ENCODE measurements around the gene SLC23A3. TPM values are rescaled to one million over a fixed set of nuclear protein-coding genes. Genes with fewer than 3 reads are reported as not detected.

The SLC23A3 gene
- total RNA-seq (1 to 10 TPM in 1 of 2 donors, under 1 TPM in 1; 0.65 to 1.0 TPM), total RNA-seq (0.23 to 0.68 reads per million in 2 donors)

- H3K9me3 ChIP-seq (ENCODE audit: control insufficient read depth, low read length, poor library complexity, severe bottlenecking) = no peaks in the 10 kb centered on the region
- Mint-ChIP-seq H3K36me3 (ENCODE audit: low read depth) (peaks cover 7% of the 10 kb centered on the region), H3K27ac (peak within 1 kb of the TSS; percentile 11), H3K4me1 (peaks cover 20% of the 10 kb centered on the region), H3K4me3 (no peak within 1 kb of the TSS), H3K27me3 (no peaks in the 10 kb centered on the region)
- DNase-seq (no peak), ATAC-seq (no peak)
These were observed at the start of gene SLC23A3 for GRCh38 chr2:219169930-219170654. TSS of gene SLC23A3 (minus strand) at chr2:219170029. CDS start at chr2:219169984, 45 bp downstream.

DNA sequence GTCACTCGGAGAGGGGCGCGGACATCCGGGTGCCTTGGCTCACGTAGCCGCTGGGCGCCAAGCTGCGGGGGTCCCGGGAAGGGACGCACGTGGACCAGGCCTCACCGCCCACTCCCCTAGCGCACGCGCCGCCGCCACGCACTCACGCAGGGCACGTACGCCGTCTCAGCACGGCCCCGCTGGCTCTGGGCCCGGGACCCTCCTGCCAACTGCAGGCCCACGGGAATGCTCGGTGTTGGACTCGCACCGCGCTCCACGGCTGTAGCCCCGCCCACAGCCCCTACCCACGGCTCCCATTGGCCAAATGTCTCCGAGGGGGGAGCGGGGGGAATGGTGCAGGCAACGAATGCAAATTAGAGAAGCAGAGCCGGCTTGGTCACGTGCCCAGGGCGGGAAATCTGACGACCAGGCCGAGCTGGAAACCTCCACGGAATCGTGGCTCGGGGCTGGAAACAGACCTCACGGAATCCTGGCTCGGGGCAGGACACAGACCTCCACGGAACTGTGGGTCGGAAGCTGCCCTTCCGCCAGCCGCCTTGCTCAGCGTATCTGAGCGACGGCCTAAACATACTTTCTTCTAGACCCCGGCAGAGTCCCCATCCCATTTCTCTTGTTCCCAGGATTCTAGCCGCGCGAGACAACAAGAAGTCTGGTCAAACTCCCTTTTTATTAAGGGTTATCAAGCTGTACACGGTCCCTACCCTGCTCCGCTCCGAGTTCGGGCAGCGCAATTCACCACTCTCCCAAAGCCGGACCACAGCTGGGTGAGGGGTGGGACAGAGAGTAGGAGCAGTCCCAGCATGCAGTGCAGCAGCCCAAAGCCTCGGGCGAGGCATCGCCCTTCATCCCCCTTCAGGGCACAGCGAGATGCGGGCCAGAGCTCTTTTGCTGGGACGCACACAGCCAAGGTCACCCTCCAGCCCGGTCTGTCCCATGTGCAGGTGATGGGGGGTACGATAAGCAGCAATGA, 49.2 kb upstream of the SLC23A3 start, which contains the start of gene ABCB6:
Gene ABCB6, minus strand, starts transcription at position 227 of the 970 bp plus-strand sequence. CDS start 285 bp downstream, outside the sequence.
- H3K36me3 Mint-ChIP-seq (ENCODE audit: low read depth) = peaks cover 7% of the 10 kb centered on the region

DNA sequence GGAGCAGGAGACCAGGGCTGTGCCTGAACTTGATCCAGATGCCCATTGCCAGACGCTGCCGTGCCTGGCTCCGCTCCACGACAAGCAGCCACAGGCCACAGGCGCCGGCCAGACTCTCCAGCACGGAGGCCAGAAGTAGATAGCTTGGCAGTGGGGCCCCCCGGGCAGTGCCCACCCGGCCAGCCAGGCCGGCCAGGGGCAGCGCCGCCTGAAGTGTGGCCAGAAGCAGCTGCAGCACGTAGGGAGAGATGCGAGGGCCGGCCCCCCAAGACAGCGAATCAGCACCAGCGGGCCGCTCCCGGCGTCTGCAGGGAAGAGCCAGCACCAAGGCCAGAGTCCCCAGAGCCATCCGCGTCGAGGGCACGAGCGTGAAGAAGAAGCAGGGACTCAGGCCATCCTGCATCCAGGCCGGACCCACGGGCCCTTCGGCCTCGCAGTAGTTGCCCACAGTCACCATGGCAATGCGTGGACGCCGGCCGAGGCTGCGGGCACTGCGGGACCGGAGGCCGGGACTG, 48.4 kb upstream of the SLC23A3 start:
- H3K9me3 ChIP-seq (ENCODE audit: control insufficient read depth, low read length, poor library complexity, severe bottlenecking) = no peaks in the 10 kb centered on the region
- Mint-ChIP-seq H3K4me1 (peaks cover 10% of the 10 kb centered on the region), H3K36me3 (ENCODE audit: low read depth) (peaks cover 4% of the 10 kb centered on the region), H3K27ac (peak overlapping the region; percentile 73), H3K27me3 (no peaks in the 10 kb centered on the region), H3K4me3 (peak overlapping the region; percentile 89)
- peak in 1 of 3 donors; percentile 23 for DNase-seq
- ATAC-seq = peak; percentile 50

More for the DNA sequence above, 49.2 kb upstream of the SLC23A3 start, which contains the start of gene ABCB6:
- Mint-ChIP-seq H3K27me3 (no peaks in the 10 kb centered on the region), H3K27ac (peak within 1 kb of the TSS; percentile 73), H3K4me3 (peak within 1 kb of the TSS; percentile 89), H3K4me1 (peaks cover 10% of the 10 kb centered on the region)
- no peaks in the 10 kb centered on the region for H3K9me3 ChIP-seq (ENCODE audit: control insufficient read depth, low read length, poor library complexity, severe bottlenecking)
- DNase-seq (peak; percentile 76 to 82 (median 77)), ATAC-seq (peak; percentile 92)

GRCh38 chr2:219216535-219216915, 46.7 kb upstream of the SLC23A3 start:
- peaks cover 2% of the 10 kb centered on the region for H3K36me3 Mint-ChIP-seq (ENCODE audit: low read depth)
- no peak overlapping the region for H3K4me3 Mint-ChIP-seq
- DNase-seq = no peak
- H3K27ac Mint-ChIP-seq = no peak overlapping the region
- no peaks in the 10 kb centered on the region for H3K9me3 ChIP-seq (ENCODE audit: control insufficient read depth, low read length, poor library complexity, severe bottlenecking)
- peaks cover 9% of the 10 kb centered on the region for H3K4me1 Mint-ChIP-seq
- ATAC-seq = no peak
- H3K27me3 Mint-ChIP-seq = no peaks in the 10 kb centered on the region

GRCh38 chr2:219215871-219216534, 46.2 kb upstream of the SLC23A3 start:
- Mint-ChIP-seq H3K4me1 (peaks cover 10% of the 10 kb centered on the region), H3K4me3 (no peak overlapping the region), H3K27me3 (no peaks in the 10 kb centered on the region), H3K27ac (no peak overlapping the region), H3K36me3 (ENCODE audit: low read depth) (no peaks in the 10 kb centered on the region)
- DNase-seq (no peak), ATAC-seq (no peak)
- no peaks in the 10 kb centered on the region for H3K9me3 ChIP-seq (ENCODE audit: control insufficient read depth, low read length, poor library complexity, severe bottlenecking)

DNA sequence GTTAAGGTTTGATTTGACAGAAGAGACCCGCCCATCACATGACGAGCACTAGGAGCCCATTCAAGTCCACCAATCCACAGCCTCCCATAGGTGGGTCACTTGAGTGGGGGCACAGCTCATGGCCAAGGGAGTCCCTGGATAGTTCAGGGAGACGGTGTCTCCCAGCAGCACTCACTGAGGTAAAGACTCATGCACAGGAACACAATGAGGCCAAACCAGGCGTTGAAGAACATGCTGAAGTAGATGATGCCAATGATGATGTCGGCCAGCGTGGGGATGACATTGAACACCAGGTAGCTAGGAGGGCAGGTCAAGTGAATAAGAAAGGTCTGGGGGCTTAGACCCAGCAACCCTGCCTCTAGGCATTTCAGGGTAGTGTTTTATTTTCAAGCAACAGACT, 45.0 kb upstream of the SLC23A3 start:
- Mint-ChIP-seq H3K4me1 (peaks cover 11% of the 10 kb centered on the region), H3K36me3 (ENCODE audit: low read depth) (no peaks in the 10 kb centered on the region), H3K27me3 (no peaks in the 10 kb centered on the region), H3K27ac (no peak overlapping the region), H3K4me3 (no peak overlapping the region)
- ATAC-seq = no peak
- no peak for DNase-seq
- H3K9me3 ChIP-seq (ENCODE audit: control insufficient read depth, low read length, poor library complexity, severe bottlenecking) = no peaks in the 10 kb centered on the region

DNA sequence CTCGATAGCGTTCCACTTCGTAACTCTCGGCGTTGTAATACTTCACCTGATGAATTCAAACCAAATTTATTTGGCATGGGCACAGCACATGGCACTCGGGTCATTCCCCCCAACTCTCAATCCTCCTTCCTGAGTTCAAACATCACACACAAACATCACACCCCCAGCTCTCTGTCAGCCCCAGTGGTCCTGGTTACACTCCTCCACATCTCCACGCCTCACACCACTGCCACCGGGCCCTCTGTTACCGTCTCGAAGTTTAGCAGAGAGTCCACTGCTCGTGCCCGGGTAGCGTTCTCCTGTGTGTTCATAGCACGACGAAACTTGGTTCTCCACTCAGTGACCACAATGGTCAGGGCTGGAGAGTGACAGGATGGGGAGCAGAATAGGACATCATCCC, 44.3 kb upstream of the SLC23A3 start:
- H3K36me3 Mint-ChIP-seq (ENCODE audit: low read depth) = no peaks in the 10 kb centered on the region
- H3K27me3 Mint-ChIP-seq = no peaks in the 10 kb centered on the region
- DNase-seq (no peak), ATAC-seq (no peak)
- no peak overlapping the region for H3K27ac Mint-ChIP-seq
- no peak overlapping the region for H3K4me3 Mint-ChIP-seq
- no peaks in the 10 kb centered on the region for H3K9me3 ChIP-seq (ENCODE audit: control insufficient read depth, low read length, poor library complexity, severe bottlenecking)
- H3K4me1 Mint-ChIP-seq = peaks cover 14% of the 10 kb centered on the region

DNA sequence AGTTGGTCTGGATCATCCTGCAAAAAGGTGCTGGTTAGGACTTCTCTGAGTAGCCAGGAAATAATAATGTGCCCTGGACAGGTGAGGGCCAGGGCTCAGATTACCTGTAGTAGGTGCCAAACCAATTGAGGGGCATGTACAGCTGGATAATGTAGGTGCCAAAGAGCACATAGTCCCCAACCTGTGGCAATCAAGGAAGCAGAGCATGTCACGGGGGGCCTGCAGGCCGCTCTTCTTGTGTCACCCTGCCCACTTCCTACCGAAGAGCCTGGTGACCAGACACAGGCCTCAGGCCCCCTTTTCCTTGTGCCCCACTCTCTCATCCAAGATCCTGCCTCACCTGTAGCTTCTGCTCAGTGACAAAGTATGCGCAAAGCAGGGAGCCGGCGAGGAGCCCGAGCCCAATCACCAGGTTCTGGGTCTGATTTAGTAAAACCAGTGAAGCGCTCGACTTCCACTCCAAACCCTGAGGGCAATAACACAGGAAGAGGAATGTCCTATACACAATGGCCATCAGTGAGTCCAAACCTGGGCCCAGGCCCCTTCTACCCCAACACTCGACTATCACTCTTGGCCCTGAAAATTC, 43.8 kb upstream of the SLC23A3 start:
- H3K4me1 Mint-ChIP-seq = peaks cover 15% of the 10 kb centered on the region
- no peak for ATAC-seq
- no peak for DNase-seq
- H3K36me3 Mint-ChIP-seq (ENCODE audit: low read depth) = no peaks in the 10 kb centered on the region
- no peaks in the 10 kb centered on the region for H3K9me3 ChIP-seq (ENCODE audit: control insufficient read depth, low read length, poor library complexity, severe bottlenecking)
- H3K27me3 Mint-ChIP-seq = no peaks in the 10 kb centered on the region
- H3K27ac Mint-ChIP-seq = no peak overlapping the region
- no peak overlapping the region for H3K4me3 Mint-ChIP-seq

DNA sequence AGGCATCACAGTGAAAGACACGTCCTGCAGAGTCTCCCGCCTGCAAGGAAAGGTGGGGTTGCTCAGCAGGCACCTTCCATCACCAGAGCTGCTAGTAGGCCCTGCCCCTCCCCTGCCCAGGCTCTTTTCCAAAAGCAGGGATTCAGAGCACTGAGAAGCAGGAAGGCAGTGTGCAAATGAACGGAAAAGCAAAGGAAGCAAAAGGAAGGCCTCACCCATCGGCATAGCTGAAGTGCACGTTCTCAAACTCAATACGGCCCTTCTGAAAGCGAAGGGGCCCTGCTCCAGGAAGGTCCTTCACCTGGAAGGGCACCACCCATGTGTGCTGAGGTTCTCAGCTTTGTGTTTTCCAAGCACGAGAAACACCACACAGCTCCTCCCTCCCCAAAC, 43.2 kb upstream of the SLC23A3 start:
- Mint-ChIP-seq H3K4me1 (peaks cover 19% of the 10 kb centered on the region), H3K27me3 (no peaks in the 10 kb centered on the region), H3K4me3 (no peak overlapping the region), H3K36me3 (ENCODE audit: low read depth) (no peaks in the 10 kb centered on the region), H3K27ac (no peak overlapping the region)
- H3K9me3 ChIP-seq (ENCODE audit: control insufficient read depth, low read length, poor library complexity, severe bottlenecking) = no peaks in the 10 kb centered on the region
- DNase-seq = no peak
- ATAC-seq = no peak

GRCh38 chr2:219210886-219211362, 41.1 kb upstream of the SLC23A3 start:
- H3K9me3 ChIP-seq (ENCODE audit: control insufficient read depth, low read length, poor library complexity, severe bottlenecking) = no peaks in the 10 kb centered on the region
- DNase-seq (no peak), ATAC-seq (no peak)
- Mint-ChIP-seq H3K4me1 (peaks cover 20% of the 10 kb centered on the region), H3K27me3 (no peaks in the 10 kb centered on the region), H3K4me3 (peak overlapping the region; percentile 63), H3K27ac (peak overlapping the region; percentile 94), H3K36me3 (ENCODE audit: low read depth) (no peaks in the 10 kb centered on the region)

DNA sequence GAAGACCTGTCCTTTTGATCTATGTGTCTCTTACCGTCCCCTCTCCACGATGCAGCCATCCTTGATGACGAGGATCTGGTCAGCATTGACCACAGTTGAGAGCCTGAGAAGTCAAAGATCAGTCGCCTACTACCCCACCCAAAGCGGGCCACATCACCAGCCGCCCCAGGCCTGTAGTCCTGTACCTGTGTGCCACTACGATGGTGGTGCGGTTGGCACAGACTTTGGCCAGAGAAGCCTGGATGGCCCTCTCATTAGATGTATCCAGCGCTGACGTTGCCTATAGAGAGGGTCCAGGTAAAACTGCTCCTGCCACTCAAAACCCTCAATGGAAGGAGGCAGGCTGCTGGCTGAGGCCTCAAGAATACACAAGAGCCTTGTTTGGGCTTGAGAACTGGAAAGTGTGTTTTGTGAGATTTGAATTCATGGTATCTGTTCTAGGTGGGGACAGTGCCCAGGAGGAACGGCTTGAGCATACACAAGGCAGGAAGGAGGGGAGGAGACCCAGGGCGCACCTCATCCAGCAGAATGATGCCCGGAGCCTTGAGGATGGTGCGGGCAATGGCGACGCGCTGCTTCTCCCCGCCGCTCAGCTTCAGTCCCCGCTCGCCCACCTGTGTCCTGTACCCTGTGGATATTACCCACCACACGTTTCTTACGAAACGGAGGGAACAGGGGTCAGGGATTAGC, 40.5 kb upstream of the SLC23A3 start:
- Mint-ChIP-seq H3K27me3 (no peaks in the 10 kb centered on the region), H3K4me1 (peaks cover 20% of the 10 kb centered on the region), H3K4me3 (no peak overlapping the region), H3K27ac (peak overlapping the region; percentile 94), H3K36me3 (ENCODE audit: low read depth) (no peaks in the 10 kb centered on the region)
- H3K9me3 ChIP-seq (ENCODE audit: control insufficient read depth, low read length, poor library complexity, severe bottlenecking) = no peaks in the 10 kb centered on the region
- ATAC-seq (no peak), DNase-seq (no peak)
